NB4 (cell line): ENCODE measurements around the gene ABCF3.

Experiments
- MAX ChIP-seq: IDR thresholded peaks from 2 replicates; pipeline ENCODE4 v1.6.1; 2011; ENCODE audit warnings: low read depth, low read length
- MYC ChIP-seq: IDR thresholded peaks from 2 replicates; pipeline ENCODE4 v1.6.1; 2011; ENCODE audit warnings: low read depth, low read length
- POLR2A ChIP-seq: IDR thresholded peaks from 2 replicates; pipeline ENCODE4 v1.6.1; 2011; ENCODE audit warnings: mild to moderate bottlenecking; ENCODE audit not compliant: insufficient read length; ENCODE audit errors: extremely low read depth
- TF ChIP-seq, protein P1 (sequence below): IDR thresholded peaks from one replicate; pipeline ENCODE4 v1.5.1; 2012; ENCODE audit warnings: low read depth, low read length

DNA sequence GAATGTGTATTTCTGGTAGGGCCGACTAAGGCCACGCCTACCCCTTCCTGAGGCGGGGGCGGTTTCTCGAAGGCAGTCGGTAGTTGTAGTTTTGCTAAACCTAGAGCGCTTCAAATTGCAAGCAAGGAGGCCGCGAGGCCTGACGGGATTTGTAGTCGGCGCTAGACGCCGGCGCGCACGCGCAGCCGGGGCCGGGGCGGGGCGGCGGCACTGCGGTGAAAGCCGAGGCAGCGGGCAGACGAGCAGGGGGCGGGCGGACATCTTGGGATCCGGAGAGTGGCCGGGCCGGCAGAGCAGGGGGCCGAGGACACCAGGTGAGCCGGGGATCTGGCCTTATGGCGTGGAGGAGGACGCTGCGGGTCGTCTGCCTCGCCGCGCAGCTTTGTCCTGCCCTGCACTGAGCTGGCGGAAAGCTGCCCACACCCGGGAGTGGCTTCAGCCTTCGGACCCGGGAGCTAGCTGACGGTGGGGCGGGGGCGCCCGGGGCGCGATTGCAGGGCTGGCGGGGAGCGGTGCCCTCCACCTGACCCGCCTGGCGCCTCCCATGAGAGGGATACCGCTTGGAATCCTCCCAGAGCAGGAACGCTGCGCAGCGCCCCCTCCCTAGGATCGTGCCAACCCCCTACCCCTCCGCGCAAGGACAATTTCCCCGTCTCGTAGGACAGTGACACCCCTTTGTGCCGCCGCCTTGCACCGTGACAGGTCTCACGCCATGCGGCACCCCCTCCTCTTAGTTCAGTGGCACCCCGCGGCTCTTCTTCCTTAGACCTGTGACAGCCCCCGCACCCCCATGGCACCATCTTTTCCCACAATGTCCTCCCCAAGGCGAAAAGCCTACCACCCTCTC lies 11.1 kb upstream of the ABCF3 start, which contains the start of gene AP2M1:
- TF ChIP-seq, protein P1, sequence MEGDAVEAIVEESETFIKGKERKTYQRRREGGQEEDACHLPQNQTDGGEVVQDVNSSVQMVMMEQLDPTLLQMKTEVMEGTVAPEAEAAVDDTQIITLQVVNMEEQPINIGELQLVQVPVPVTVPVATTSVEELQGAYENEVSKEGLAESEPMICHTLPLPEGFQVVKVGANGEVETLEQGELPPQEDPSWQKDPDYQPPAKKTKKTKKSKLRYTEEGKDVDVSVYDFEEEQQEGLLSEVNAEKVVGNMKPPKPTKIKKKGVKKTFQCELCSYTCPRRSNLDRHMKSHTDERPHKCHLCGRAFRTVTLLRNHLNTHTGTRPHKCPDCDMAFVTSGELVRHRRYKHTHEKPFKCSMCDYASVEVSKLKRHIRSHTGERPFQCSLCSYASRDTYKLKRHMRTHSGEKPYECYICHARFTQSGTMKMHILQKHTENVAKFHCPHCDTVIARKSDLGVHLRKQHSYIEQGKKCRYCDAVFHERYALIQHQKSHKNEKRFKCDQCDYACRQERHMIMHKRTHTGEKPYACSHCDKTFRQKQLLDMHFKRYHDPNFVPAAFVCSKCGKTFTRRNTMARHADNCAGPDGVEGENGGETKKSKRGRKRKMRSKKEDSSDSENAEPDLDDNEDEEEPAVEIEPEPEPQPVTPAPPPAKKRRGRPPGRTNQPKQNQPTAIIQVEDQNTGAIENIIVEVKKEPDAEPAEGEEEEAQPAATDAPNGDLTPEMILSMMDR = no peak
- peak; percentile 51; the same call in 1 of the 2 replicates for TF ChIP-seq MAX
- TF ChIP-seq POLR2A = peak; percentile 64
- TF ChIP-seq MYC = peak; percentile 61
